ENCODE measurements around the gene STK24. TPM values are rescaled to one million over a fixed set of nuclear protein-coding genes. Genes with fewer than 3 reads are reported as not detected.

The STK24 gene
- total and polyA plus RNA-seq, 2 of the 8 experiments (the other 6 are each of a cell fraction or from before 2014, with no cell fraction given), result 62.8 to 143 TPM

DNA sequence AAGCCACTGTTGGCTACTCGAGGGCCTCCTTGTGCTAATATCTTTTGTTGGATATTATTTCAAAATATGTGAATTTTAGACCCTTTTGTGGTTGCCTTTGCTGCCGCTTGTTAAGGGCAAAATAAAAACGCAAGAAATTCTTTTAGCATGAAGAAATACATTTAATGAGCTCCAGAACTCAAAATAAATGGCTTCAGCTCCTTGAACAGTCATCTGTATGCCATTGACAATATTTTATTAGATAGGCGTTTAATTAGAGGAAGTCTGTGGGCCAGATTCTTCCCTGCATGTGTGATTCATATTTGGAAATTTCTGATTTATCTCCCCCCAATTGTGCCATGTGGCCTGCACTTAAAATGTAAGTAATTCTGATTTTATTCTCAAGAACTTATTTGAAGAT is 177.2 kb downstream of the STK24 start:
- no peak overlapping the region for H2AFZ ChIP-seq (ENCODE audit: low read length)
- H3K18ac ChIP-seq (ENCODE audit: extremely low read depth, low read length), result no peak overlapping the region
- peaks cover 0 to 15% (median 2%) of the 10 kb centered on the region in 4 experiments; a peak in 3 of 8 replicates for H3K36me3 ChIP-seq (ENCODE audit: control insufficient read depth in 2 of 4, insufficient read depth in 4 of 4, low read length in 3 of 4)
- FAIRE-seq (no peak), DNase-seq (ENCODE audit: low read depth in 1 of 2, low spot score in 2 of 2) (no peak)
- H2BK15ac ChIP-seq (ENCODE audit: low read length), result no peak overlapping the region
- peaks cover 2% of the 10 kb centered on the region; the same call in 1 of the 2 replicates for H3K79me1 ChIP-seq (ENCODE audit: low read depth, low read length)
- no peak overlapping the region for H3K4ac ChIP-seq (replicated peaks; ENCODE audit: insufficient read length, low read depth, low read length)
- no peak overlapping the region for H3K14ac ChIP-seq (ENCODE audit: insufficient read length)
- H3K27ac ChIP-seq (ENCODE audit: low read depth, low read length), result no peak overlapping the region
- ChIA-PET POLR2A (ENCODE audit: partially characterized antibody) (interaction anchor here (1.7 kb wide), 1 partner anchor 373 kb away, joined by 4 read pairs; no protein-coding TSS in a partner anchor), CTCF (ENCODE audit: partially characterized antibody) (interaction anchor here (0.6 to 2.6 kb wide), 7 partner anchors 9 to 366 kb away, joined by 3 to 9 read pairs (median 5); no protein-coding TSS in a partner anchor)
- H2AK5ac ChIP-seq (ENCODE audit: low read depth, low read length), result no peak overlapping the region
- 81% methylated on average over 4 of the region's 4 CpGs; no CpG with 5 or more reads in 1 of the 2 experiments for WGBS, 2 experiments (ENCODE audit: extremely low coverage in 1 of 2, insufficient coverage in 1 of 2, insufficient read length in 1 of 2, insufficient replicate concordance in 2 of 2, low coverage in 1 of 2, low lambda C conversion rate in 2 of 2, missing lambda C conversion rate in 1 of 2)
- no peak overlapping the region for H2BK5ac ChIP-seq (ENCODE audit: low read depth, low read length)
- no peak for TF ChIP-seq SAP30 (IDR thresholded peaks at IDR 0.05; ENCODE audit: insufficient read depth, insufficient replicate concordance, low read length)
- no peak for TF ChIP-seq FOSL1 (IDR thresholded peaks at IDR 0.05; ENCODE audit: insufficient read depth, low read depth, low read length)
- TF ChIP-seq NRF1 (IDR thresholded peaks at IDR 0.05; ENCODE audit: low read depth, low read length), result no peak
- no peak for TF ChIP-seq KDM4A (IDR thresholded peaks at IDR 0.05; ENCODE audit: low read depth, low read length, severe bottlenecking)
- no peak for TF ChIP-seq CBX5 (IDR thresholded peaks at IDR 0.05; ENCODE audit: low read depth, low read length)
- no peak for TF ChIP-seq MAFK (IDR thresholded peaks at IDR 0.05; ENCODE audit: low read depth, low read length)
- H4K5ac ChIP-seq (ENCODE audit: insufficient read length, low read depth, low read length), result no peak overlapping the region
- H4K8ac ChIP-seq (ENCODE audit: extremely low read depth, insufficient read depth, low read length), result no peak overlapping the region
- no peak overlapping the region for H2BK120ac ChIP-seq (replicated peaks; ENCODE audit: low read depth, low read length)
- no peak overlapping the region for H3K9ac ChIP-seq (replicated peaks in 1 of 4; ENCODE audit: extremely low read depth in 1 of 4, low read depth in 3 of 4, low read length in 3 of 4)
- no peak overlapping the region for H3K4me2 ChIP-seq (ENCODE audit: insufficient read depth in 1 of 2, low read depth in 2 of 2, low read length in 2 of 2)
- no peak overlapping the region for H4K91ac ChIP-seq (replicated peaks; ENCODE audit: insufficient read length, low read length)
- H3K4me3 ChIP-seq (ENCODE audit: extremely low read depth in 1 of 4, insufficient read depth in 2 of 4, low read depth in 3 of 4, low read length in 4 of 4), result no peak overlapping the region
- no peaks in the 10 kb centered on the region for H3K27me3 ChIP-seq (replicated peaks in 1 of 4; ENCODE audit: control insufficient read depth in 3 of 4, extremely low read depth in 1 of 4, insufficient read depth in 3 of 4, low read length in 3 of 4)
- no peak overlapping the region for H2BK12ac ChIP-seq (ENCODE audit: low read depth, low read length)
- H2BK20ac ChIP-seq (ENCODE audit: low read length), result no peak overlapping the region
- no peaks in the 10 kb centered on the region for H3K9me3 ChIP-seq (ENCODE audit: insufficient read depth in 2 of 2, low read depth in 1 of 2, low read length in 1 of 2)
- no peaks in the 10 kb centered on the region for H4K20me1 ChIP-seq (replicated peaks in 1 of 2; ENCODE audit: control insufficient read depth in 1 of 2, insufficient read depth in 2 of 2, low read length in 2 of 2)
- H3K79me2 ChIP-seq (ENCODE audit: control insufficient read depth in 1 of 2, insufficient read depth in 2 of 2, low read length in 2 of 2), result no peaks in the 10 kb centered on the region
- H3K23me2 ChIP-seq (ENCODE audit: low read depth, low read length), result no peaks in the 10 kb centered on the region
- H3K56ac ChIP-seq (replicated peaks; ENCODE audit: insufficient read length, low read depth, low read length), result no peak overlapping the region
- H3K4me1 ChIP-seq (replicated peaks in 1 of 4; ENCODE audit: control insufficient read depth in 3 of 4, insufficient read depth in 4 of 4, low read length in 3 of 4), result peaks cover 0 to 4% (median 1%) of the 10 kb centered on the region in 4 experiments; a peak in 2 of 7 replicates
- H3K23ac ChIP-seq (ENCODE audit: insufficient read length), result no peak overlapping the region
